Nephron (organoid): ENCODE data around the gene SUCLG2.
A peak's percentile ranks its signal among the peaks of the same experiment; 100 is the strongest.

Experiments used
- H3K27ac Mint-ChIP-seq, 3 experiments: 2 replicates each; pipeline ENCODE4 v1.8.0; 2020; ENCODE audit warnings: mixed read lengths in 3 of 3, mild to moderate bottlenecking in 2 of 3, moderate library complexity in 1 of 3
- H3K27me3 Mint-ChIP-seq: 2 replicates; pipeline ENCODE4 v1.8.0; 2021; ENCODE audit warnings: low read depth, mild to moderate bottlenecking, moderate library complexity, mixed read lengths
- H3K36me3 Mint-ChIP-seq: 2 replicates; pipeline ENCODE4 v1.8.0; 2020; ENCODE audit warnings: low read depth, mixed read lengths
- H3K4me1 Mint-ChIP-seq: 2 replicates; pipeline ENCODE4 v1.8.0; 2020; ENCODE audit warnings: mixed read lengths
- H3K4me3 Mint-ChIP-seq, 3 experiments: 2 replicates each; pipeline ENCODE4 v1.8.0; 2020; ENCODE audit warnings: mild to moderate bottlenecking in 3 of 3, mixed read lengths in 3 of 3, moderate library complexity in 2 of 3
- H3K9me3 Mint-ChIP-seq: 2 replicates; pipeline ENCODE4 v1.8.0; 2020; ENCODE audit warnings: mixed read lengths
- TF ChIP-seq, protein P1 (sequence below), 3 experiments: fragments of 200-600 bp; sonication (generic); IDR thresholded peaks; one replicate each; pipeline ENCODE4 v1.5.0; 2021; ENCODE audit warnings: antibody characterized with exemption in 3 of 3; ENCODE audit not compliant: unreplicated experiment in 3 of 3

SUCLG2 gene

DNA sequence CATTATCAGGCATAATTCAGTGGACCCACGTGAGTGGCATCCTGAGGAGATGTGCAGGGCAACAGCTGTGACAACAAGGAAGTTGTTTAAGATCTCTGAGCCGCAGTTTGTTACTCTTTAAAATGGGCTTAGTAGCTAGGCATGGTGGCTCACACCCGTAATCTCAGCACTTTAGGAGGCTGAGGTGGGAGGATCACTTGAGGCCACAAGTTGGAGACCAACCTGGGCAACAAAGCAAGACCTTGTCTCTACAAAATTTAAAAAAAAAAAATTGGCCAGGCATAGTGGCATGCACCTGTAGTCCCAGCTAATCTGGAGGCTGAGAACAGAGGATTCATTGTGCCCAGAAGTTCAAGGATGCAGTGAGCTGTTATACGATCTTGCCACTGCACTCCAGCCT, 12.2 kb downstream of the SUCLG2 start:
- Mint-ChIP-seq H3K36me3 (peaks cover 17% of the 10 kb centered on the region), H3K27me3 (no peaks in the 10 kb centered on the region), H3K27ac (no peak overlapping the region), H3K4me1 (no peaks in the 10 kb centered on the region), H3K9me3 (no peaks in the 10 kb centered on the region), H3K4me3 (no peak overlapping the region)
- TF ChIP-seq, protein P1, sequence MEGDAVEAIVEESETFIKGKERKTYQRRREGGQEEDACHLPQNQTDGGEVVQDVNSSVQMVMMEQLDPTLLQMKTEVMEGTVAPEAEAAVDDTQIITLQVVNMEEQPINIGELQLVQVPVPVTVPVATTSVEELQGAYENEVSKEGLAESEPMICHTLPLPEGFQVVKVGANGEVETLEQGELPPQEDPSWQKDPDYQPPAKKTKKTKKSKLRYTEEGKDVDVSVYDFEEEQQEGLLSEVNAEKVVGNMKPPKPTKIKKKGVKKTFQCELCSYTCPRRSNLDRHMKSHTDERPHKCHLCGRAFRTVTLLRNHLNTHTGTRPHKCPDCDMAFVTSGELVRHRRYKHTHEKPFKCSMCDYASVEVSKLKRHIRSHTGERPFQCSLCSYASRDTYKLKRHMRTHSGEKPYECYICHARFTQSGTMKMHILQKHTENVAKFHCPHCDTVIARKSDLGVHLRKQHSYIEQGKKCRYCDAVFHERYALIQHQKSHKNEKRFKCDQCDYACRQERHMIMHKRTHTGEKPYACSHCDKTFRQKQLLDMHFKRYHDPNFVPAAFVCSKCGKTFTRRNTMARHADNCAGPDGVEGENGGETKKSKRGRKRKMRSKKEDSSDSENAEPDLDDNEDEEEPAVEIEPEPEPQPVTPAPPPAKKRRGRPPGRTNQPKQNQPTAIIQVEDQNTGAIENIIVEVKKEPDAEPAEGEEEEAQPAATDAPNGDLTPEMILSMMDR (IDR thresholded peaks at IDR 0.05; ENCODE audit: unreplicated experiment in 3 of 3), result no peak

DNA sequence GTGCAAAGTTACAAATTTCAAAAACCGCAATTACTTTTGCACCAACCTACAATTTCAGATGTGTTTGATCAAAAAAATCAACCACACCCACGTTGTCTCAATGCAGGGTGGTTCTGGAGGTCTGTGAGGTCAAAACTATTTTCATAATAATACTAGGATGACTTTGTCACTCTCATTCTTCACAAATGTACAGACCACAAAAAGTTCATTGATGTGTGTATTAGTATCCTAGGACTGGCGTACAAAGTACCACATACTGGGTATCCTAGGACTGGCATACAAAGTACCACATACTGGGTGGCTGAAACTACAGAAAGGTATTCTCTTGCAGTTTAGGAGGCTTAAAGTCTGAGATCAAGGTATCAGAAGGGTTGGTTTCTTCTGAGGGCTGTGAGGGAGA, 13.0 kb downstream of the SUCLG2 start:
- TF ChIP-seq, protein P1 (IDR thresholded peaks at IDR 0.05; ENCODE audit: unreplicated experiment in 3 of 3), result no peak
- H3K36me3 Mint-ChIP-seq, result peaks cover 13% of the 10 kb centered on the region

DNA sequence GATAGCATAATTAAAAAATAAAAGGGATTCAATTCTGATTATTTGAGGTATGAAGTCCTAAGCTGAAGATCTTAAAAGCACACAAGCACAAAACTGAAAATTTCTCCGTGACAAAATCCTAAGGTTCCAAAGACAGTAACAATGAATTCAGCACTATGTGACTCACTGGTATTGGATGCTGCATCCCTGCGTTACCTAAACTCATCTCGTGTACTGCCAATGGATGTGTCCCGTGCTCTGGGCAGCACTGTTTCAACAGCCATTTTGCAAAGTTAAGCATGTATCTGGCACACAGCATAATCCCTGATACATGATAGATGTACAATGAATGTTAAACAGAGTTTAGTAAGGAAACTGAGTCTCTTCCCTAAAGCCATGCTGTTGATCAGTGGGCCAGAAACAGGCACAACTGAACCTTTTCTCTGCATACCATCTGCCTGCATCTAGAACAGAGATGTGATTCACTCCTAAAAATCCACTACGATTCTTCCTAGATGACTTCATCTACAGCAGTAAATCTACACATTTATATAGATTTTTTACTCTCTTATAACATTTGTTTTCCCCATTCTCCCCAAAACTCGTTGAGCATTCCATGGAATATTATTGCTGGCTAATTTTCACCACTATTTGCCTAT, 14.3 kb downstream of the SUCLG2 start:
- Mint-ChIP-seq H3K4me3 (no peak overlapping the region), H3K9me3 (no peaks in the 10 kb centered on the region), H3K27me3 (no peaks in the 10 kb centered on the region), H3K36me3 (peaks cover 14% of the 10 kb centered on the region), H3K4me1 (peaks cover 7% of the 10 kb centered on the region), H3K27ac (no peak overlapping the region)
- TF ChIP-seq, protein P1 (IDR thresholded peaks at IDR 0.05; ENCODE audit: unreplicated experiment in 3 of 3), result no peak

More for the DNA sequence above, 13.0 kb downstream of the SUCLG2 start:
- Mint-ChIP-seq H3K4me3 (no peak overlapping the region), H3K27me3 (no peaks in the 10 kb centered on the region), H3K9me3 (no peaks in the 10 kb centered on the region), H3K4me1 (no peaks in the 10 kb centered on the region), H3K27ac (no peak overlapping the region)

DNA sequence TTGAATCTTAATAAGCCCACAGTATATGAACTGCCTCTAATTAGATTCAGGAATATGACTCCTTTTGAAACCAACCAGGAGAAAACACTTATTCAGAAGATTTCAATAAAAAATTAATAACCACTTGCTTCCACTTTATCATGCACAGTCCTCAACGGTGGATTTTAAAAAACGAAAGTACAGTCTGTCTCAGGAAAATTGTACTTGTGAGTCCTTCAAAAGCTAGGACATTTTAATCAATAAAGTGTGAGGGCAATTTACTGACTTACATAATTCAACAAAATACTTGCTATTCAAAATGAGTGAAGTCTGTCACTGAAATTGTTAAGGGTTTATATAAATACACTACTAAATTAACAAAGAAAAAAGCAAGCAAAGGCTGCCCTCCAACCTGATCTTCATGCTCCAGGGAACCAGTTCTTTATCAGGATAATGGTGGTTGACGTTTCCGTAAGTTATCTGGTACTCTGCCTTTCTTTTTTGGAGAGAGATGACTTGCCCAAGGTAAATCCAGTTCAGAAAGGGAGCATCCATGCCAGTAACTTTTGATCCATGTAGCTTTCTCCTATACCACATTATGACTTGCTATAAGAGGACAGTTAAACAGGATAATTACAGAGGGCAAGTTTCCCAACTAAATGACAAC, 17.0 kb downstream of the SUCLG2 start:
- Mint-ChIP-seq H3K4me3 (no peak overlapping the region), H3K9me3 (no peaks in the 10 kb centered on the region), H3K27ac (no peak overlapping the region), H3K4me1 (peaks cover 7% of the 10 kb centered on the region), H3K27me3 (no peaks in the 10 kb centered on the region), H3K36me3 (peaks cover 10% of the 10 kb centered on the region)
- TF ChIP-seq, protein P1 (IDR thresholded peaks at IDR 0.05; ENCODE audit: unreplicated experiment in 3 of 3), result no peak

- TF ChIP-seq, protein P1 (IDR thresholded peaks at IDR 0.05; ENCODE audit: unreplicated experiment in 3 of 3), result no peak
- Mint-ChIP-seq H3K9me3 (no peaks in the 10 kb centered on the region), H3K27ac (peak overlapping the region in 1 of 3 experiments; percentile 45), H3K36me3 (peaks cover 10% of the 10 kb centered on the region), H3K4me1 (peaks cover 7% of the 10 kb centered on the region), H3K4me3 (no peak overlapping the region), H3K27me3 (no peaks in the 10 kb centered on the region)
Measured at GRCh38 chr3:67635806-67636205, 18.6 kb downstream of the SUCLG2 start.

GRCh38 chr3:67635257-67635656, 19.2 kb downstream of the SUCLG2 start:
- H3K9me3 Mint-ChIP-seq, result no peaks in the 10 kb centered on the region
- no peaks in the 10 kb centered on the region for H3K27me3 Mint-ChIP-seq
- peaks cover 7% of the 10 kb centered on the region for H3K4me1 Mint-ChIP-seq
- H3K4me3 Mint-ChIP-seq, result no peak overlapping the region
- peaks cover 10% of the 10 kb centered on the region for H3K36me3 Mint-ChIP-seq
- TF ChIP-seq, protein P1 (IDR thresholded peaks at IDR 0.05; ENCODE audit: unreplicated experiment in 3 of 3), result no peak
- H3K27ac Mint-ChIP-seq, result peak overlapping the region in 1 of 3 experiments; percentile 45
